Esophagus muscularis mucosa (tissue), 4 donors: ENCODE results near the gene SIT1. TPM values are rescaled to one million over a fixed set of nuclear protein-coding genes. Genes with fewer than 3 reads are reported as not detected.

Experiments
- DNase-seq: peaks from one replicate; pipeline ENCODE4 v3.0.0-alpha.2; 2017; ENCODE audit errors: extremely low spot score
- H3K27ac ChIP-seq, 4 donors: fragments of 200-600 bp; sonication (generic); replicated peaks in 1 of 4; 1 replicate in 3 of 4; 2 replicates in 1 of 4; pipeline ENCODE4 v1.5.1; 2016 to 2019; ENCODE audit warnings: mild to moderate bottlenecking in 1 of 4
- H3K27me3 ChIP-seq, 4 donors: fragments of 200-600 bp; sonication (generic); one replicate each; pipeline versions ENCODE4 v1.5.1 to v1.6.0; 2016 to 2019
- H3K36me3 ChIP-seq, 4 donors: fragments of 200-600 bp; sonication (generic); one replicate each; pipeline ENCODE4 v1.5.1; 2016 to 2019
- H3K4me1 ChIP-seq, 4 donors: fragments of 200-600 bp; sonication (generic); one replicate each; pipeline ENCODE4 v1.5.1; 2016 to 2019
- H3K4me3 ChIP-seq, 4 donors: fragments of 200-600 bp; sonication (generic); 1 replicate in 2 of 4; 2 replicates in 2 of 4; pipeline ENCODE4 v1.5.1; 2016 to 2019; ENCODE audit warnings: mild to moderate bottlenecking in 4 of 4, moderate library complexity in 1 of 4
- H3K9me3 ChIP-seq, 4 donors: fragments of 200-600 bp; sonication (generic); 1 replicate in 3 of 4; 2 replicates in 1 of 4; pipeline ENCODE4 v1.5.1; 2016 to 2019
- EP300 ChIP-seq: sonication (generic); formaldehyde crosslinking; IDR thresholded peaks from one replicate; pipeline ENCODE4 v1.6.1; 2017; ENCODE audit warnings: antibody characterized with exemption
- POLR2A ChIP-seq: fragments of 450-650 bp; IDR thresholded peaks from one replicate; pipeline ENCODE4 v1.6.1; 2017; ENCODE audit warnings: antibody characterized with exemption, moderate library complexity, mild to moderate bottlenecking, low read depth
- POLR2AphosphoS5 ChIP-seq, 2 donors: sonication (generic); formaldehyde crosslinking; IDR thresholded peaks; one replicate each; pipeline ENCODE4 v1.6.1; 2017; ENCODE audit warnings: antibody characterized with exemption in 2 of 2
- WGBS: methylation state at CpG from one replicate; pipeline ENCODE4 v1.1.5; 2018; 5-methylcytosine and 5-hydroxymethylcytosine counted together
- intact Hi-C: fragments of 100-400 bp; cut with DNase I; formaldehyde crosslinking; loops from one replicate; pipeline ENCODE4 v1.15.1; 2023
- total RNA-seq, 4 donors: library from RNA; depleted of rRNA; stranded (reverse); fragments of >200 nt; gene quantifications; one replicate each; pipeline versions ENCODE4 v1.1.0 to v1.2.1, GENCODE V29; 2016
- TF ChIP-seq, protein P1 (sequence below), 3 experiments: fragments of 200-600 bp in 2 of 3; fragments of 450-650 bp in 1 of 3; sonication (generic) in 2 of 3; IDR thresholded peaks; one replicate each; pipeline ENCODE4 v1.5.1; 2017 to 2019; ENCODE audit warnings: antibody characterized with exemption in 3 of 3, mild to moderate bottlenecking in 2 of 3, moderate library complexity in 1 of 3

Gene SIT1
- total RNA-seq, 4 donors from 2014 or later = 0.40 to 0.83 (median 0.83) TPM; not detected in 1

DNA sequence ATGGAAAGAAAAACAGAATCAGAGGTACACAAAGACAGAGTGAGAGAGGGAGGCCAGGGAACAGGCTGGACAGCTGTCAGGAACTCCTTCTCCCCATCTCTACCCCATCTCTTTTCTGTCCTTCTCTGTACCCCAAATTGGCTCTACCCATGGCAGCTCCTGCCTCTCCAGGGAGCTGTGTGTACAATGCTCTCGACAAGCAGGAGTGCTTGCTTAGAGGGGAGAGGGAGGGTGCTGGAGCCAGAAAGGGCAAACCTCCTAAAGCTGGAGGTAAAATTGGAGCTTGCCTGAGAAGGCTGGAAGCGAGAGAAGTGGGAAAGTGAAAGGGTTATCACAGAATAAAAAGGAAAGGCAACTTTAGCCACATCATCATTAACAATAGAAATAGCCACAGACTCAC, 32.6 kb upstream of the SIT1 start:
- H3K9me3 ChIP-seq = no peaks in the 10 kb centered on the region
- H3K27me3 ChIP-seq = no peaks in the 10 kb centered on the region
- 40% methylated on average over 2 of the region's 2 CpGs for WGBS
- peaks cover 46 to 68% (median 58%) of the 10 kb centered on the region in 4 donors for H3K36me3 ChIP-seq
- intact Hi-C loops = no loop called here
- DNase-seq = no peak
- peak overlapping the region; percentile 95 to 98 (median 96) for H3K27ac ChIP-seq
- peaks cover 22 to 63% (median 44%) of the 10 kb centered on the region in 4 donors for H3K4me1 ChIP-seq
- H3K4me3 ChIP-seq = peak overlapping the region; percentile 72 to 90 (median 86)
- TF ChIP-seq, protein P1, sequence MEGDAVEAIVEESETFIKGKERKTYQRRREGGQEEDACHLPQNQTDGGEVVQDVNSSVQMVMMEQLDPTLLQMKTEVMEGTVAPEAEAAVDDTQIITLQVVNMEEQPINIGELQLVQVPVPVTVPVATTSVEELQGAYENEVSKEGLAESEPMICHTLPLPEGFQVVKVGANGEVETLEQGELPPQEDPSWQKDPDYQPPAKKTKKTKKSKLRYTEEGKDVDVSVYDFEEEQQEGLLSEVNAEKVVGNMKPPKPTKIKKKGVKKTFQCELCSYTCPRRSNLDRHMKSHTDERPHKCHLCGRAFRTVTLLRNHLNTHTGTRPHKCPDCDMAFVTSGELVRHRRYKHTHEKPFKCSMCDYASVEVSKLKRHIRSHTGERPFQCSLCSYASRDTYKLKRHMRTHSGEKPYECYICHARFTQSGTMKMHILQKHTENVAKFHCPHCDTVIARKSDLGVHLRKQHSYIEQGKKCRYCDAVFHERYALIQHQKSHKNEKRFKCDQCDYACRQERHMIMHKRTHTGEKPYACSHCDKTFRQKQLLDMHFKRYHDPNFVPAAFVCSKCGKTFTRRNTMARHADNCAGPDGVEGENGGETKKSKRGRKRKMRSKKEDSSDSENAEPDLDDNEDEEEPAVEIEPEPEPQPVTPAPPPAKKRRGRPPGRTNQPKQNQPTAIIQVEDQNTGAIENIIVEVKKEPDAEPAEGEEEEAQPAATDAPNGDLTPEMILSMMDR (IDR thresholded peaks at IDR 0.05) = no peak
- TF ChIP-seq POLR2A (no peak), POLR2AphosphoS5 (IDR thresholded peaks at IDR 0.05) (no peak), EP300 (no peak)

DNA sequence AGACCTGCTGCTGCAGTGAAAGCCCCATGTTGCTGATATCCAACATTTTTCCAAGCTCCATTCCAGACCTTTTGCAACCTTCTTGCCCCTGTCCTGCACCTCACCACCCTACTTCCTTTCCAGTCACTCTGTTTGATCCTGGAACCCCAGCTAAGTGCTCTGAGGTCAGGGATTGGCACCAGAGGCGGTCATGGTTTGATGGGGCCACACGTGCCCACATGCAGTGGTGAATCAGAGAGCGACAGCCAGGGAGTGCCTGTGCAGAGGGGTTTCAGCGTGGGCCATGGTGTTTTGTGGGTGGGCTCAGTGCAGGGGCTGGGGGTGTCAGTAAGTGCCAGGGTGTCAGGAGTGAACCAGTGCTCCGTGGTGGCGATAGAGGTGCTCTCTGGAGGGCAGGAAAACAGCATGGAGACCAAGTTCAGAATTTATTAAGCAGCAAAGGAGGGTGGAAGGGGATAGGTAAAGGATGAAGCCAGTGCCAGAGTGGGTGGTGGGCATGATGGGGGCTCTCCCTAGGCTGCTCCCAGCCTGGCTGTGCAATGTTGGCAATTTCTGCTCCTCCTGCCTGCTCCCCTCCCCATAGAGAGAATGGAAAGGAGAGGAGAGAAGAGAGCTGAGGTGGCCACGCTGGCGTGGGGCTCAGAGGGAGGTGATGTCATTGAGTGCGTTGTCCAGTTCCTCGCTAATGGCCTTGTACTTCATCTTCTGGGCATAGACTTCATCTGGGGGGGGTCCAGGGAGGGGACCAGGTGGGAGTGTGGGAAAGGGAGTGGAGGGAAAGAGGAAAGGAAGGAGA, 32.0 kb upstream of the SIT1 start:
- Histone ChIP-seq H3K27ac (peak overlapping the region; percentile 95 to 98 (median 96)), H3K4me1 (peaks cover 22 to 63% (median 42%) of the 10 kb centered on the region in 4 donors), H3K4me3 (peak overlapping the region; percentile 72 to 90 (median 86)), H3K9me3 (no peaks in the 10 kb centered on the region), H3K27me3 (no peaks in the 10 kb centered on the region), H3K36me3 (peaks cover 46 to 62% (median 52%) of the 10 kb centered on the region in 4 donors)
- TF ChIP-seq, protein P1 (IDR thresholded peaks at IDR 0.05) = no peak
- TF ChIP-seq EP300 = no peak
- peak; percentile 7 for TF ChIP-seq POLR2A
- TF ChIP-seq POLR2AphosphoS5 (IDR thresholded peaks at IDR 0.05) = peak in 1 of 2 donors; percentile 19
- intact Hi-C loops = no loop called here
- WGBS = 53% methylated on average over 9 of the region's 10 CpGs
- DNase-seq = no peak

DNA sequence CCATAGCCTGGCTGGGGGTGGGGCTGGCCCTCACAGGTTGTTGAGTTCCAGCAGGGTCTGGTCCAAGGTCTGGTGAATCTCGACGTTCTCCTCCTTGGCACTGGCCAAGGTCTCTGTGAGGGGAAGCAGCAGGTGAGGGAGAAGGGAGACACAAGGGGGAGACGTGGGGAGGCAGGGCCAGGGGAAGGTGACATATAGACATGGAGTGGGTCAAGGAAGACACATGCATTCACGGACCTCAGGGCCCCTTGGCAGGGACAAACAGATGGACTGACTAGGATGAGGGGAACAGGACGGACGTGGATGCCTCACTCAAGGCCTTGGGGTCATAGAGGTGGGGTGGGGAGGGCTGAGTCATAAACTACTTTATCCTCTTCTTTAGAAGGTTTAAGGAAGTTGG, 31.3 kb upstream of the SIT1 start:
- TF ChIP-seq EP300 = no peak
- peak in 1 of 2 donors; percentile 47 for TF ChIP-seq POLR2AphosphoS5 (IDR thresholded peaks at IDR 0.05)
- no peaks in the 10 kb centered on the region for H3K9me3 ChIP-seq
- H3K36me3 ChIP-seq = peaks cover 40 to 55% (median 48%) of the 10 kb centered on the region in 4 donors
- peak overlapping the region; percentile 95 to 98 (median 96) for H3K27ac ChIP-seq
- no peak for DNase-seq
- 31% methylated on average over 6 of the region's 6 CpGs for WGBS
- H3K4me3 ChIP-seq = peak overlapping the region in 3 of 4 donors; percentile 72 to 90 (median 87)
- intact Hi-C loops = no loop called here
- H3K4me1 ChIP-seq = peaks cover 17 to 63% (median 42%) of the 10 kb centered on the region in 4 donors
- H3K27me3 ChIP-seq = no peaks in the 10 kb centered on the region

DNA sequence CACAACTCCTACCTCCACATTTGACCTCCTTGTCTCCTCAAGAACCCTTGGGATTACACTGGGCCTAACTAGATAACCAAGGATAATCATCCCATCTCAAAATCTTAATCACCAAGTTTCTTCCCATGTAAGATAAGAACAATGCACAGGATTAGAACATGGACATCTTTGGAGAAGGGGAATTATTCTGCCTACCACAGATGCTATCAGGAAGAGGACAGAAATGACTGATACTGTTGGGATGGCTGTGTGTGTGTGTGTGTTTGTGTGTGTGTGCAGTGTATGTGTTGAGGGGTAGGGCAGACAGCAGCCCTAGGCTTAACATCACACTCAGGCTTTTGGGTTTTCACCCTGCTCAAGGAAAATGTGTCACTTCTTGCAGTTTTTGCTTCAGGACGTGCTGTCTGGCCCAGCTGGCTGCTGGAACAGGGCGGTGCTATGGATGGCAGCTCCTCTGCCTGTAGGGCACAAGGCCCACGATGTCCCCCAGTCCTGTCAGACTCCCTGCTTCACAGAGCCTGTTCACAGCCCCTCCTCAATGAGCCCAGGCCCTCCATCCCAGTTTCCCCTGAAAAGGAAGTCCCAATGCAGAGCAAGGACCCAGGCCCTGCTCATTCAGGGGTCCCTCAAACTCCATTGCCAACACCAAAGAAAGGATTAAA, 30.7 kb upstream of the SIT1 start:
- H3K36me3 ChIP-seq = peaks cover 38 to 49% (median 46%) of the 10 kb centered on the region in 4 donors
- peak overlapping the region; percentile 95 to 98 (median 96) for H3K27ac ChIP-seq
- no peaks in the 10 kb centered on the region for H3K27me3 ChIP-seq
- no peak overlapping the region for H3K4me3 ChIP-seq
- H3K9me3 ChIP-seq = no peaks in the 10 kb centered on the region
- intact Hi-C loops = no loop called here
- WGBS = 37% methylated on average over 3 of the region's 3 CpGs
- DNase-seq = no peak
- TF ChIP-seq POLR2A (no peak), POLR2AphosphoS5 (IDR thresholded peaks at IDR 0.05) (no peak), EP300 (no peak)
- TF ChIP-seq, protein P1 (IDR thresholded peaks at IDR 0.05) = no peak
- peaks cover 11 to 64% (median 41%) of the 10 kb centered on the region in 4 donors for H3K4me1 ChIP-seq
